IPS DF 19.7 (cell line): ENCODE data around the gene DDR1.
"Not testable (repeated sequence)": the region's sequence is repeated elsewhere in the genome, so short reads cannot be mapped to it uniquely, and the experiment has no call there.

Experiments
- DNase-seq: peaks from one replicate; pipeline ENCODE4 v3.0.0-alpha.2; 2013; ENCODE audit warnings: low read depth, low spot score

Gene DDR1

DNA sequence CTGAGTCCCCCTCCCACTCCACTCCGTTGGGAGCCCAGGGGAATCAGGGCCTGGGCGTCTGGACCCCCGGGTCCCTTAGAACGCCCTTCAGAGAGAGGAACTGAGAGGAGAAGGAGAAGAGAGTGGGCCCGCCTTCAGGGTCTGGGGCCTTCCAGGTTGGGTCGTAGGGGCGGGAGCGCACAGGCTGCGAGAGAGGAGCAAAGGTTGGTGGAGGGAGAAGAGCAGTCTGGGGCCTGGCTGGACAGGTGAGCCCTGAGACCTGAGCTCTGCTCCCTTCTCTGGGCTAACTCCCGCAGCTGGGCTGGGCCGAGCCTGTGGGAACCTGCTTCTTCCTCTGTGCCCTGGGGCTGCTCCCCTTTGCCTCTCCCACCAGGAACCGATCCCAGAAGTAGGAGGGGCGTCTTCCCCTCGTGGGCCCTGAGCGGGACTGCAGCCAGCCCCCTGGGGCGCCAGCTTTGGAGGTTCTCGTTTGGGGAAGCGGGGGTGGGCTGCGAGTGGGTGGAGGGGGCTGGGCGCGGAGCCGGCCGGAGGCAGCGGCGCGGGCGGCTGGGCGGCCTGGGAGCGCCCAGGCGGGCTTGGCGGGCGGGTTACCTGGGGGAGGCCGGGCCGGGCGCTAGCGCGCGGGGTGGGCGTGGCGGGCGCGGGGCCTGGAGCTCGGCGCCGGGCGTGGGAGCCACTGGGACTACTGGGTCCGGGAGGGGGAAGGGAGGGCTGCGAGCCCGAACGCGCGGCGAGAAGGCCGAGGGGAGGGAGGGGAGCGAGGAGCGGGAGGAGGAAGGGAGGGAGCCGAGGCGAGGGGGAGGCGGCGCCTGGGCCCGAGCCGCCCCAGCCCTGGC is at the start of gene DDR1:
Gene DDR1, plus strand, starts transcription at position 835 of the 836 bp plus-strand sequence. CDS start 4,211 bp downstream, outside the sequence.
- no peak for DNase-seq

DNA sequence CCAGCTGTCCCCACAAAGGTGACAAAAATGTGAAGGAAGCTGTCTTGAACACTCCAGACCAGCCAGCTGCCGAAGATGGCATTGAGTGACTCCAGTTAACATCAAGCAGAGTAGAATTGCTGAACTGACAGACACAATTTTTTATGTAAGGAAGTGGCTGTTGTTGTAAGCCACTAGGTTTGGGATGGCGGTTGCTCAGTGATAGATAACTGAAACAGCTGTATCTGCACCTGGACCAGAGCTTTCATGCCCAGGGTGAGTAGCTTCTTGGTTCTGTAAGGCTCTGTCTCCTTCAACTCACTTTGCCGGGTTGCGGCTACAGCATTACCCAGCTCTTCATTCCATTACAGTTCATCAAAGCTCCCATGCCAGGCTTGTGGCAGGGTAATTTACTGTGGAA is 49.7 kb upstream of the DDR1 start:
- no peak for DNase-seq

DNA sequence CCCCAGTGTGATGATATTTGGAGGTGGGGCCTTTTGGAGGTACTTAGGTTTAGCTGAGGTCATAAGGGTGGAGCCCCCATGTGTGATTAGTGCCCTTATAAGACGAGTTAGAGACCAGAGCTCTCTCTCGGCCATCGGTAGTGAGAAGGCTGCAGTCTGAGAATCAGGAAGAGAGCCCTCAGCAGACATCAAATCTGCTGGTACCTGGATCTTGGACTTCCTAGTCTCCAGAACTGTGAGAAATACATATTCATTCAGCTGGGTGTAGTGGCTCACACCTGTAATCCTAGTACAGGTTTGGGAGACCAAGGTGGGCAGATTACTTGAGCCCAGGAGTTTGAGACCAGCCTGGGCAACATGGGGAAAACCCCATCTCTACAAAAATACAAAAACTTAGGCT is 48.7 kb upstream of the DDR1 start:
- no peak for DNase-seq

DNA sequence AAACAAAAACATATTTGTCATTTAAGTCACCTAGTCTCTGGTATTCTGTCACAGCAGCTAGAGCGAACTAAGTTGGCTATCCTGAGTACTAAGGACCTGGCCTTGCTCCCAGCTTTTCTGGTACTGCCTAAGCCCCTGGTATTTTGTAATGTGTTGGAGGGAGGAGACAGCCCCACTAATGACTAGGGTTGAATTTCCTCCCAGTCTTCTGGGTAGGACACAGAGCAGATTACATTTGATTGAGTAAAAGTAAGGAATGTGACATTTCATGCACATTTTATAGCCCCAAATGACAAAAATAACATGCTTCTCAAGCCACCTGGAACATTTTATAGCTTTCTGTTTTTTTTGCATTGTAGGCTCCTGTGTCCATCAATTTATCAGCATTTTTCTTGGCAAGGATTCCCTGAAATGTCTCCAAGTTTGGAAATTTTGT is 47.9 kb upstream of the DDR1 start:
- no peak for DNase-seq

DNA sequence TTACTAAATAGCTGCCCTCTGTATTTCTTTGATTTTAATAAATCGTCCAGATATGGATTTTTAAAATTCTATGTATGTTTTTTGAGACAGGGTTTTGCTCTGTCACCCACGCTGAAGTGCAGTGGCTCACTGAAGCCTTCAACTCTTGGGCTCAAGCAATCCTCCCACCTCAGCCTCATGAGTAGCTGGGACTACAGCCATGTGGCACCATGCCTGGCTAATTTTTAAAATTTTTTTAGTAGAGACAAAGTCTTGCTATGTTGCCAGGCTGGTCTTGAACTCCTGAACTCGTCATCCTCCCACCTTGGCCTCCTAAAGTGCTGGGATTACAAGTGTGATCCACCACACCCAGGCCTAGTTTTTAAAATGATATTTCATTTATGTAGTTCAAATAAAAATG is 47.4 kb upstream of the DDR1 start:
- DNase-seq: no peak

DNA sequence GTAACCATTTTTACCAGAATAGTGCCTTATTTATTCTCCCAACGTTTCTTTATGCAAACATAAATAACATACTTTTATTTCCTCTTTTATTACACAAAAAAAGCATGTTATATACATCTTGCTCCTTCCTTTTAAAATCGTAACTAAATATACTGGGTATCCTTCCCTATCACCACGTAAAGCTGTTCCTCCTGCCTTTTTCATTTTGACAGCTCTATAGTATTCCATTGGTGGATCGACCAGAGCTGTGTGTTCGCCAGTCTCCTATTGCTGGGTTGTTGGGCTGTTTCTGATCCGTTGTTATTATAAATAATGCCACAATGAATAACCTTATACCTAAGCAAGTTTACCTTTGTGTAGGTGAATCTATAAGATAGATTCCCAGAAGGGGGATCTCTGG is 46.9 kb upstream of the DDR1 start:
- no peak for DNase-seq

DNA sequence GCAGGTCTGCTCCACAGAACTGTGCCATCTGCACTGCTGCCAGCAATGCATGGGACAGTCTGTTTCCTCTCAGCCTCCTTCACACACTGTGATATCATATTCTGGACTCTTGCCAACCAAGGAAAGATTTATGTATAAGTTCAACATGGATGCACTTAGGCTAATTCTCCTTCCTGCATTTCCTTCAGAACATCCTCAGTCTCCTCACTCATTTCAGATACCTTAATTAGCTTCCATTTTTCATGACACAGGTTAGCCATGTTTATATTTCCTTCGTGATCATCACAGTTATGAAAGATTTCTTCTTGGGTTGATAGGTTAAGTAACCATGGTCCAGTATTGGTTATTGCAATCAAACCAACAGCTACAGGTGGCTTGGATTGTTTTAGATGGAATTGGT is 46.4 kb upstream of the DDR1 start:
- no peak for DNase-seq

DNA sequence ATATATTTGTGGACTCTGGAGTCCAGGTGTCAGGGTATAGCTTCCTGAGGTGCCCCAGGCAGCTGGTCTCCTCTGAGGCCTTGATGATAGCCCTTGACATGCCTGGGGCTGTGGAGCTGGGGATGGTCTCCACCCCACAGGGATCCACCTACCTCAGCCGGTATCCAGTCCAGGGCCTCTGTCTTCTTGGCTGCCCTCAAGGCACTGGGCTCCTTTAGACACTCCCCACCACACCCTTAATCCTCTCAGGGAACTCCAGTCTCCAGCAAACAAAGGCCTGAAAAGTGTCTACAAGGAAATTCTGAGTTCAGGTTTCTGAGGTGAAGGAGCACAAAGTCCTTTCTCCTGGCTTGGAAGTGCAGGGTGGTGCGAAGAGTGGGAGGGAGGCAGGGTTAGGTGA is 44.6 kb upstream of the DDR1 start:
- DNase-seq: no peak

DNA sequence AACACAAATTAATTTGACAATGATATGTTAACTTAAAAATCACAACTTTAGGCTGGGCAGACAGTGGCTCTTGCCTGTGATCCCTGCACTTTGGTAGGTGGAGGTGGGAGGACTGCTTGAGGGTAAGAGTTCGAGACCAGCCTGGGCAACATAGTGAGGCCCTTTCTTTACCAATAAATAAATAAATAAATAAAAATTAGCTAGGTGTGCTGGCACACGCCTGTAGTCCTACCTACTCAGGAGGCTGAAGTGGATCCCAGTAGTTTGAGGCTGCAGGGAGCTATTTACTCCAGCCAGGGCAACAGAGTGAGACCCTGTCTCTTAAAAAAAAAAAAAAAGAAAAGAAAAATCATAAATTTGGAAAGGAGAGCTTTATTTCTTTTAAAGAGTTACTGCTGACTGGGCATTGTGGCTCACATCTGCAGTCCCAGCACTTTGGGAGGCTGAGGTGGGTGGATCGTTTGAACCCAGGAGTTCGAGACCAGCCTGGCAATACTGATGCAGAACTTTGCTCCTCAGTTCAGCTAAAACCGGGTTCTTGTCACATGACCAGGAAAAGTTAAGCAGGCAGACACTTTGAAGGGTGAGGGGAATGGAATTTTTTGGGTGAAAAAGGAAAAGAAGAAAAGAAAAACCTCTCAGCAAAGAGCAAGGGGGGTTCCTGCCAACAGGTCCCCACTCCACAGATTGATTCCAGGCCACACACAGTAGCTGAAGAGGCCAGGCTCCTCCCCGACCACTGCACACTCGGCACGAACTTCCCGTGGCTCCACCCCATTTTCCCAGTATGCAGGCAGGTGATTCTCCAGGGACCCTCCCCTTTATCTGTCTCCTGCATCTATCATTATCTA is 44.0 kb upstream of the DDR1 start:
- no peak for DNase-seq

DNA sequence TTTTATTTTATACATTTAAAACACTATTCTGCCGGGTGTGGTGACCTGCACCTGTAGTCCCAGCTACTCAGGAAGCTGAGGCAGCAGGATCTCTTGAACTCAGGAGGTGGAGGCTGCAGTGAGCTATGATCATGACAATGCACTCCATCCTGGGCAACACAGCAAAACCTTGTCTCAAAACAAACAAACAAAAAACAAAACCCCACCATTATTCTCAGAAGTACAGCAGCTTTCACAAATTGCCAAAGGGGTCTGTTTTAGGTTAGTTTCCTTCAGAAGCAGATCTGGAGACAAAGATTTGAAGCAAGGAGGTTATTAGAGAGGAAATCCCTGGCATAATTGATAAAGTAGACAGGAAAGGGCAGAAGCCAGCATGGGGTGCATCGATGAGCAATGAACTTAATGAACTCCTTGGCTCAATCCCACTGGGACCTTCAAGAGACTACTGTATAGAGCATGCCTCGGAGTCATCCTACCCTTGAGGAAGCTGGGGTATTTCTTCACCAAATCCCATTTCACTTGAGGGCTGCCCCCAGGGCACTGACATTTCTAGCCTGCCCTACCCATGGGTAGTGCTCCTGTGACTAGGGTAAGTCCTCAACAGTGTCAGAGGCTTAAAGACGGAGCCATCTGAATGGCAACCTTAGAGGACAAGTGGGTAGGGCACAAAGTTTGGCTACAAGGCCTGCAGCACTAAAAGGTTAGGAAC is 43.2 kb upstream of the DDR1 start:
- no peak for DNase-seq

DNA sequence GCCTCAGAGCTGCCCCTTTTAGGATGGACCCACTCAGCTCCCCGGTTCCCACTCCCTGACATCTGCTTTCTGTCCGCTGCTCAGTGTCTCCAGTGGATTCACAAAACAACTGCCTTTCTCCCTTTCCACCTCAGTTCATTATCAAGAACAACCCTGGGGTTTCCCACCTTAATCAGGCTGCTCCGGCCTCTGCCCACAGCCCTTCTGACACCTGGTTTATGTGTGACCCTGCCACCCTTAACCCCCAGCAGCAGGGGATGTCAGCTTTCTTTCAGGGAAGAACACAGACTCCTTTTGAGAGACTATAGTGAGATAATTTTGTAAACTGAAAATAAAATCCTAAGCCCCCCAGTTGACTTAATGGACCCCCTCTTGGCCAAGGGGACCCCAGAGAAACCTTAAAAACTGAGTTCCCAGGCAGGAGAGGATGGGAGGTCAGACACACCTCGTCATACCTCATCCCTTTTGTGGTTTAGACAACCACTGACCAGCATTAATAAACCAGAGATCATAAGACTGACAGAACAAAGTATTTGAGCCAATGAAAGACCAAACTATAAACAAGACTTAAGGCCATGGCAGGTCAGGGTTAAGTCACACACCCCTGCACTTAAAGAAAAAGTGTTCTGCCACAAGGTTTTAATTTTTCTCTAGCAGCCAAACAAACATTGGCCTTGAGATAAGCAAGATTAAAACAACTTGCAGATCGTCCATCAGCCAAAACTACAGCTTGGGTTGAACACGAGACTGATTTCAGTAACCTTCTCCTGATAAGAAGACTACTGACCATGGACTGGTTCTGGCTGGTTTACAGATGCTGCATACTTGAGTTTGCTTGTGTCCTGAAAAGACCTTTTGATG is 42.4 kb upstream of the DDR1 start:
- no peak for DNase-seq

DNA sequence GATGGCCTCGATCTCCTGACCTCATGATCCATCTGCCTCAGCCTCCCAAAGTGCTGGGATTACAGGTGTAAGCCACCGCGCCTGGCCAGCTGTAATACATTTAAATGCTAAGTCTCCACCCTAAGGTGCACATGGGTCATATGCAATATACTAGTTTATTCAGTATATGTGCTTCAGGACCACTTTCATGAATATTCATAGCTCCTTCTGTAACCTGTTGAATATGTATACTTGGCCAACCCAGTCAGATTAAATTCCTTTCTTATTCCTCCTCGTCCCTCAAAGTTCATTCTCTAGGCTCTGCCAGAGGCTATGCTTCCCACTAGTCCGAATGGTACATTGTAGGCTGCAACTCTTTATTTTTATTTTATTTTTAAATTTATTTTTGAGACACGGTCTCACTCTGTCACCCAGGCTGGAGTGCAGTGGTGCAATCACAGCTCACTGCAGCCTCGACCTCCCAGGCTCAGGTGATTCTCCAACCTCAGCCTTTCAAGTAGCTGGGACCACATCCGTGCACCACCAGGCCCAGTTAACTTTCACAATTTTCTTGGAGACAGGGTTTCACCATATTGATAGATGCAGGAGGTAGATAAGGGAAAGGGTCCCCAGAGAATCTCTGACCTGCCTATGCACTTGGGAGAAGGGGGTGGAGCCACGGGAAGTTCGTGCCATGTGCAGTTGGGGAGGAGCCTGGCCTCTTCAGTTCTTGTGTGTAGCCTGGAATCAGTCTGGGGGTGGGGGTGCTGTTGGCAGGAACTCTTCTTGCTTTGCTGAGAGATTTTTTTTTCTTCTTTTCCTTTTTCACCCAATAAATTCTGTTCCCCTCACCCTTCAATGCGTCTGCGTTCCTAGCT is 41.3 kb upstream of the DDR1 start:
- no peak for DNase-seq

DNA sequence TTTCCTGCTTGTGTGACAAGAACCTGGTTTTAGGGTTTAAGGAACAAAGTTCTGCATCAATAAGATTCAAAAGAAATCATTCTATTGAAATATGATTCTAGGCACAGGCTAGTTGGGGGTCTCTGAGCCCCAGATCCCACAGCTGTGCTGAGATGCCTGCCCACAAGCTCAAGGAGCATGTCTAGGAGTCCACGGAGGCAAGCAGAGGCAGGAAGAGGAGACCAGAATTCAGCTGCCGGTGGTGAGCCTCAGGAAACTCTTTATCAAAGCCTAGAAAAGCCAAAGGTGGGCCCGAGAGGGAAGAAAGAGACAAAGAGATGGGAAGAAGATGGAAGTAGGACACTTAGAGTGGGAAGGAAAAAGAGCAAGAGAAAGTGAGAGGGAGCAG is 40.7 kb upstream of the DDR1 start:
- DNase-seq: no peak

DNA sequence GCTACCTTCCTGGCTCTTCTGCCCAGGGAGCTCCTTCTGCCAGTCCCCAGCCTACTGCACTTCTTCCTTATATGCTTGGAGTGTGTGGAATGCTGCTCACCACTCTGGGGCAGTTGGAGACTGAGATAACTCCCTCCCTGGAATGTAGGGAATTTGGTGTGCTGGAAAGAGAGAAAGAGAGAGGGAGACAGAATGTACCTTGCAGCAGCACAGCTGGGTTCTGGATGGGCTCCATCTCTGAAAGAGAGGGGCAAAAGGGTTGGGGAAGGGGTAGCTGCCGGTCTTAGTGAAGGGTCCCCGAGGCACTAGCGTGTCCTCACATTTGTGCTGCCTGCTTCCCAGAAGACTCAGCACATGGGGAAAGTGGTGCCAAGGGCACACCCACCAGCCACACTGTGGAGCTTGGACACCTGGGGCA is 40.2 kb upstream of the DDR1 start:
- peak; percentile 79 for DNase-seq

DNA sequence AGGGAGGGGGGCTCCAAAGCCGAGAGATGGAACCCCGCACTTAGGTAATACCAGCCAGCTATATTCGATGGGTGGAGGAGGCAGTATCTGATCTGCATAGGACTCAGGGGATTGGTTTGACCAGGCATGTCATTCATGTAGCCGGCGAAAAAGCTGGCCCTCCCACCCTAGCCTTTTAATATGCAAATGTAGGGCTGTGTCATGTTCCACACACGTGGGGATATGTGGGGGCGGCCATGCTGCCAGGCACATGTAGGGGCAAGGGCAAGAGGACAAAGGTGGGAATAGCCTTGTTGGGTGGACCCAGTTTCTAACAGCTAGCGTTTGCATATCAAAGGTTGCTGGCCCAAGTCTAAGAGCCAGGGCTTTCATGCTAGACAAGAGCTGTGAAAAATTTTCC is 39.1 kb upstream of the DDR1 start:
- peak; percentile 78 for DNase-seq

DNA sequence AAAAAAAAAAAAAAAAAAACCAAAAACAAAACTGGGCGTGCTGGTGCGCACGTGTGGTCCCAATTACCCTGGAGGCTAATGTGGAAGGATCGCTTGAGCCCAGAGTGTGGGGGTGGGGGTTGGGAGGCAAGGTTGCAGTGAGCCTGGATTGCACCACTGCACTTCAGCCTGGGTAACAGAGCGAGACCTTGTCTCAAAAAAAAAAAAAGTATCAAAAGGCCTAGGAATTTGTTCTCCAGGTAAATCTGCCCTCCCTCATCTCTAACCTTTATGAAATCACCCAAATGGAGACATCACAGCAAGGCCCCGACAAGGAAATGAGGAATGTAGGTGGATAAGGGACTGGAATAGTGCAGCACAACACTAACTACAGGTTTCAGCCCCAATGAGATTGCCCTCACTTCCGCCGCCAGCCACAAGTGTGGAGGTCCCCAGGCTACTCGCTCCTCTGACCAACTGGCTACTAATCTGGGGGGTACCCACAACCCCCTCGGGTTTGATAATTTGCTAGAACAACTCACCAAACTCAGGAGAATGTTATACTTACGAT is 36.8 kb upstream of the DDR1 start:
- DNase-seq: no peak

DNA sequence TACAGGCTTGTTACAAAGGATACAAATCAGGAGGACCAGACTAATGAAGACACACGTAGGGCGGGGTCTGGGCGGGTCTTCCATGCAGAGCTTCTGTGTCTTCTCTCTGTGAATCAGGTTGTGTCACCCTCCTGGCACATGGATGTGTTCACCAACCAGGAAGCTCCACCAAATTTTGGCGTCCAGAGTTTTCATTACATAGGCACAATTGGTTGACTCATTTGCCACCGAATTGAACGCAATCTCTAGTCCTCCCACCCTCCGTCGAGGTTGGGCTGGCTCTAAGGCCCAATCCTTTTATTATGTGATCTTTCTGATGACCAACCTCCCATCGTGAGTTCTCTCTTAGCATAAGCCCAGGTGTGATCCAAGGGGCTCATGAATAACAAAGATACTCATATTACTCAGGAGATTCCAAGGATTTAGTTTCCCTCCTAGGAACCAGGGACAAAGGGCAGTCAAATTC is 36.3 kb upstream of the DDR1 start:
- DNase-seq: peak; percentile 85

DNA sequence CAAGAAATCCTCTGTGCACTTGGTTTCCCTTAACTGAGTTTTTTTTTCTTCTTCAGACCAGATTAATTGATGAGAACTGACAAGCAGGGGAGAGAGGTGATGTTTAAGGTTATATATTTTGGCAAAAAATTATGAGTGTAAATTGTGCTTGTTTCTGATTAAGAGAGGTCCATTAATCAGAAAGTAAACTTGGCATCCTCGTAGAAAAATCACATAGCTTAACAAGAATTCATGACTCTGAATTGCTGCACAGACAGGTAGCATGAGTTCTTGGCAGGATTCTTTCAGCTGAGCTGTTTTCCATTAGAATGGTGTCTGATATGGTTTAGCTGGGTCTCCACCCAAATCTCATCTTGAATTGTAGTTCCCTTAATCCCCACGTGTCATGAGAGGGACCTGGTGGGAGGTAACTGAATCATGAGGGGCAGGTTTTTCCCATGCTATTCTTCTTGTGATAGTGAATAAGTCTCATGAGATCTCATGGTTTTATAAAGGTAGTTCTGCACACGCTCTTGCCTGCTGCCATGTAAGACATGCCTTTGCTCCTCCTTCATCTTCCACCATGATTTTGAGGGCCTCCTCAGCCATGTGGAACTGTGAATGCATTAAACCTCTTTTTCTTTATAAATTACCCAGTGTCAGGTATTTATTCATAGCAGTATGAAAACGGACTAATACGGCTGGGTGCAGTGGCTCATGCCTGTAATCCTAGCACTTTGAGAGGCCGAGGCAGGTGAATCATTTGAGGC is 34.2 kb upstream of the DDR1 start:
- DNase-seq: no peak

DNA sequence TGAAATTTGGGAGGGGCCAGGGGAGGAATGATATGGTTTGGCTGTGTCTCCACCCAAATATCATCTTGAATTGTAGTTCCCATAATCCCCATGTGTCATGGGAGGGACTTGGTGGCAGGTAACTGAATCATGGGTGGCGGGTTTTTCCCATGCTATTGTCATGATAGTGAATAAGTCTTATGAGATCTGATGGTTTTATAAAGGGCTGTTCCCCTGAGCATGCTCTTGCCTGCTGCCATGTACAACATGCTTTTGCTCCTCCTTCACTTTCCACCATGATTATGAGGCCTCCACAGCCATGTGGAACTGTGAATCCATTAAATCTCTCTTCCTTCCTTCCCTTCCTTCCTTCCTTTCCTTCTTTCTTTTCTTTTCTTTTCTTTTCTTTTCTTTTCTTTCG is 31.9 kb upstream of the DDR1 start:
- DNase-seq: not testable (repeated sequence)
